ENCODE results near the gene BSDC1. TPM values are rescaled to one million over a fixed set of nuclear protein-coding genes. Genes with fewer than 3 reads are reported as not detected.

Gene BSDC1
- total and polyA plus RNA-seq, 2 of the 13 experiments (the other 11 are each of a cell fraction or from before 2014, with no cell fraction given): 40.3 to 64.2 TPM

DNA sequence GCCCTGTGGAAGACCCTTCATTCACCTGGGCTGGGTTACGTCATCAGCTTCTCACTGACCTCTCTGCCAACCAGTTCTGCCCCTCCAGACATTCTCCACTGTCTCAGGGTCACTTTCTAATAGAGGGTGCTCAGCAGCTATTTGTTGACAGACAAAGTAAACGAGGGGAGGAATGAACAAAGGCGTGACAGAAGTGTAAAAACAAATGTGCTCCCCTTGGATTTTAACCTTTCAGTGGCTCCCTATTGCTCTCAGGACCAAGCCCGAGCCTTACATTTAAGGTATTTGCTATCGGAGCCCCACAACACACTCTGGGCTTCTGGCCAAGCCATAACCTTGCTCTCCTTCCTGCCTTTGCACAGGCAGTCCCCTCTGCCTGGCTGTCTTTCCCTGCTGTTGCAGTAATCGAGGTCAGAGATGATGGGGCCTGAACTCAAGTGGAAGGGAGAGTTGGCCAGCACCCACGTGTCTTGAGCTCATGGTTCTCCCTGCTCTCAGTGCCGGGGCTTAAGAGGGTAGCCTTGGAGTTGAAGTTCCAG lies 48.9 kb downstream of the BSDC1 start (continued):
- TF ChIP-seq ZNF776 (CRISPR knock-in tag; IDR thresholded peaks at IDR 0.05): no peak
- TF ChIP-seq HBP1 (CRISPR knock-in tag; IDR thresholded peaks at IDR 0.05; ENCODE audit: low read depth): peak; percentile 77; the same call in 1 of the 2 replicates
- no peak for TF ChIP-seq ZNF768 (CRISPR knock-in tag; IDR thresholded peaks at IDR 0.05)
- TF ChIP-seq, protein P1, sequence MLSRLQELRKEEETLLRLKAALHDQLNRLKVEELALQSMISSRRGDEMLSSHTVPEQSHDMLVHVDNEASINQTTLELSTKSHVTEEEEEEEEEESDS (CRISPR knock-in tag; IDR thresholded peaks at IDR 0.05; ENCODE audit: borderline replicate concordance): no peak

DNA sequence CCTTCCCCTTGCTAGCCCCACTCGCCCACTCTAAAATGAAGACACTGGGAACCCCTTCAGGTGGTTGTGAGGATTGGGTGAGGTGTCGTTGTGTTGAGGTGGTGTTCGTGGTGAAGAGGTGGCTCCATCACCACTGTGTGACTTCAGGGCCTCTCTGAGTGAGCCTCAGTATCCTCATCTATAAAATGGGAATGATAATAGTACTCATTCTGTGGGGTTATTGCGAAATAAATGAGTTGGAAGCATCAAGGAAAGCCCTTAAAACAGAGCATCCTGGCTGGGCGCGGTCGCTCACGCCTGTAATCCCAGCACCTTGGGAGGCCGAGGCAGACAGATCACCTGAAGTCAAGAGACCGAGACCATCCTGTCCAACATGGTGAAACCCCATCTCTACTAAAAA lies 51.5 kb downstream of the BSDC1 start:
- Histone ChIP-seq H3K4me3 (replicated peaks in 1 of 3; ENCODE audit: insufficient read depth in 1 of 3, low read depth in 2 of 3, low read length in 3 of 3) (no peak overlapping the region), H3K27ac (ENCODE audit: extremely low read length, insufficient read depth, low read length) (no peak overlapping the region), H3K36me3 (replicated peaks in 1 of 2; ENCODE audit: control insufficient read depth in 1 of 2, insufficient read depth in 2 of 2, low read length in 2 of 2) (no peaks in the 10 kb centered on the region), H3K79me2 (ENCODE audit: insufficient read depth, low read length) (no peaks in the 10 kb centered on the region), H3K4me1 (ENCODE audit: insufficient read depth, low read length) (peaks cover 79% of the 10 kb centered on the region), H3K9ac (ENCODE audit: insufficient read depth, low read depth, low read length) (no peak overlapping the region), H3K9me3 (ENCODE audit: low read length) (no peaks in the 10 kb centered on the region), H4K20me1 (ENCODE audit: insufficient read depth, low read length) (no peaks in the 10 kb centered on the region), H3K27me3 (ENCODE audit: control insufficient read depth in 1 of 2, insufficient read depth in 2 of 2, low read length in 2 of 2) (peaks cover 0 to 4% of the 10 kb centered on the region in 2 experiments; a peak in 2 of 5 replicates), H3K4me2 (ENCODE audit: low read depth, low read length) (no peak overlapping the region), H2AFZ (ENCODE audit: low read length) (no peak overlapping the region)
- WGBS (ENCODE audit: low lambda C conversion rate): 80% methylated on average over 9 of the region's 10 CpGs
- DNase-seq (ENCODE audit: low spot score) (no peak), ATAC-seq (no peak), FAIRE-seq (no peak)
- in situ Hi-C loops (cut with HindIII; ENCODE audit: extremely low pct_ligation_motif_present, low pct_unique_long_range_greater_than_20kb): no loop called here
- CTCF ChIA-PET (ENCODE audit: low intra/inter-chr PET ratio, low total read pairs): no interaction called here
- no TSS peak for BruUV-seq (replicated peaks)
- intact Hi-C loops (cut with micrococcal nuclease; ENCODE audit: unreplicated experiment): no loop called here
- POLR2A ChIA-PET: interaction anchor here (1.0 to 3.0 kb wide), 2 partner anchors 9 kb away, joined by 3 to 17 read pairs; no protein-coding TSS in a partner anchor
- TF ChIP-seq, protein P2, sequence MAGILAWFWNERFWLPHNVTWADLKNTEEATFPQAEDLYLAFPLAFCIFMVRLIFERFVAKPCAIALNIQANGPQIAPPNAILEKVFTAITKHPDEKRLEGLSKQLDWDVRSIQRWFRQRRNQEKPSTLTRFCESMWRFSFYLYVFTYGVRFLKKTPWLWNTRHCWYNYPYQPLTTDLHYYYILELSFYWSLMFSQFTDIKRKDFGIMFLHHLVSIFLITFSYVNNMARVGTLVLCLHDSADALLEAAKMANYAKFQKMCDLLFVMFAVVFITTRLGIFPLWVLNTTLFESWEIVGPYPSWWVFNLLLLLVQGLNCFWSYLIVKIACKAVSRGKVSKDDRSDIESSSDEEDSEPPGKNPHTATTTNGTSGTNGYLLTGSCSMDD (CRISPR knock-in tag; IDR thresholded peaks at IDR 0.05): no peak
- TF ChIP-seq SP1 (IDR thresholded peaks at IDR 0.05) (no peak), SP1 (CRISPR knock-in tag; IDR thresholded peaks at IDR 0.05) (no peak), ZNF629 (CRISPR knock-in tag; conservative IDR thresholded peaks at IDR 0.05) (peak; percentile 65), BRCA1 (CRISPR knock-in tag; IDR thresholded peaks at IDR 0.05) (no peak), CENPT (CRISPR knock-in tag; IDR thresholded peaks at IDR 0.05; ENCODE audit: low read depth) (no peak), PRMT3 (CRISPR knock-in tag; IDR thresholded peaks at IDR 0.05; ENCODE audit: borderline replicate concordance, low read depth) (no peak), NFE2L1 (CRISPR knock-in tag; IDR thresholded peaks at IDR 0.05; ENCODE audit: borderline replicate concordance) (no peak), FOSL2 (CRISPR knock-in tag; IDR thresholded peaks at IDR 0.05) (no peak), FOXJ3 (CRISPR knock-in tag; IDR thresholded peaks at IDR 0.05; ENCODE audit: borderline replicate concordance) (no peak), CEBPG (CRISPR knock-in tag; IDR thresholded peaks at IDR 0.05) (0 out of 2 replicates have a peak, but pooled peaks have one; percentile 24), HOXA9 (CRISPR knock-in tag; IDR thresholded peaks at IDR 0.05; ENCODE audit: borderline replicate concordance) (no peak), SRF (IDR thresholded peaks at IDR 0.05; ENCODE audit: low read depth, low read length) (no peak), CEBPB (IDR thresholded peaks at IDR 0.05; ENCODE audit: borderline replicate concordance, low read depth, low read length) (peak; percentile 76), BORCS8-MEF2B (CRISPR knock-in tag; IDR thresholded peaks at IDR 0.05) (no peak), MBNL3 (CRISPR knock-in tag; conservative IDR thresholded peaks at IDR 0.05) (no peak), HMGA1 (CRISPR knock-in tag; conservative IDR thresholded peaks at IDR 0.05) (no peak)
- TF ChIP-seq, protein P3, sequence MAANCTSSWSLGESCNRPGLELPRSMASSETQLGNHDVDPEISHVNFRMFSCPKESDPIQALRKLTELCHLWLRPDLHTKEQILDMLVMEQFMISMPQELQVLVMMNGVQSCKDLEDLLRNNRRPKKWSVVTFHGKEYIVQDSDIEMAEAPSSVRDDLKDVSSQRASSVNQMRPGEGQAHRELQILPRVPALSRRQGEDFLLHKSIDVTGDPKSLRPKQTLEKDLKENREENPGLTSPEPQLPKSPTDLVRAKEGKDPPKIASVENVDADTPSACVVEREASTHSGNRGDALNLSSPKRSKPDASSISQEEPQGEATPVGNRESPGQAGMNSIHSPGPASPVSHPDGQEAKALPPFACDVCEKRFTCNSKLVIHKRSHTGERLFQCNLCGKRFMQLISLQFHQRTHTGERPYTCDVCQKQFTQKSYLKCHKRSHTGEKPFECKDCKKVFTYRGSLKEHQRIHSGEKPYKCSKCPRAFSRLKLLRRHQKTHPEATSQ (CRISPR knock-in tag; IDR thresholded peaks at IDR 0.05; ENCODE audit: borderline replicate concordance): no peak

Data from HepG2 (cell line).